ENCODE results near the gene CKAP2L. TPM values are rescaled to one million over a fixed set of nuclear protein-coding genes. Genes with fewer than 3 reads are reported as not detected.

CKAP2L gene
- total and polyA plus RNA-seq, 2 experiments from 2014 or later, result 6.6 to 10.9 TPM

GRCh38 chr2:112790305-112790704, 25.9 kb upstream of the CKAP2L start:
- H3K36me3 ChIP-seq (ENCODE audit: low read depth), result no peaks in the 10 kb centered on the region
- H3K4me1 ChIP-seq (ENCODE audit: insufficient read depth), result peaks cover 17% of the 10 kb centered on the region
- H3K4me3 ChIP-seq, result no peak overlapping the region
- H3K4me2 ChIP-seq (ENCODE audit: unreplicated experiment), result no peak overlapping the region
- no peak overlapping the region for H2AFZ ChIP-seq
- WGBS, 2 experiments (ENCODE audit: low coverage in 1 of 2, low lambda C conversion rate in 2 of 2, missing lambda C conversion rate in 2 of 2), result 76 to 78% methylated on average over 5 of the region's 5 CpGs
- H3K9me3 ChIP-seq (ENCODE audit: low read depth), result no peaks in the 10 kb centered on the region
- no peak for DNase-seq
- H4K20me1 ChIP-seq (ENCODE audit: insufficient read depth), result no peaks in the 10 kb centered on the region
- H3K79me2 ChIP-seq (ENCODE audit: insufficient read depth), result no peaks in the 10 kb centered on the region
- peaks cover 21% of the 10 kb centered on the region for H3F3A ChIP-seq (ENCODE audit: insufficient read depth)
- H3K9me2 ChIP-seq (ENCODE audit: insufficient read depth), result no peaks in the 10 kb centered on the region; the same call in 1 of the 2 replicates
- TF ChIP-seq EZH2 (IDR thresholded peaks at IDR 0.05; ENCODE audit: insufficient read depth, poor library complexity, severe bottlenecking), result no peak
- TF ChIP-seq EZH2phosphoT487 (IDR thresholded peaks at IDR 0.05; ENCODE audit: insufficient read depth, low read depth), result no peak
- in situ Hi-C loops (cut with MboI), result no loop called here
- H3K9ac ChIP-seq, result no peak overlapping the region
- H3K27ac ChIP-seq, result no peak overlapping the region
- no peaks in the 10 kb centered on the region for H3K27me3 ChIP-seq (replicated peaks; ENCODE audit: insufficient read depth)

GRCh38 chr2:112789186-112789585, 24.8 kb upstream of the CKAP2L start:
- Histone ChIP-seq H3K36me3 (ENCODE audit: low read depth) (no peaks in the 10 kb centered on the region), H3K4me3 (no peak overlapping the region), H3F3A (ENCODE audit: insufficient read depth) (peaks cover 14% of the 10 kb centered on the region), H3K4me2 (ENCODE audit: unreplicated experiment) (no peak overlapping the region), H3K27ac (no peak overlapping the region), H3K4me1 (ENCODE audit: insufficient read depth) (peaks cover 10% of the 10 kb centered on the region), H3K79me2 (ENCODE audit: insufficient read depth) (no peaks in the 10 kb centered on the region), H3K9me3 (ENCODE audit: low read depth) (no peaks in the 10 kb centered on the region), H2AFZ (no peak overlapping the region), H3K27me3 (replicated peaks; ENCODE audit: insufficient read depth) (no peaks in the 10 kb centered on the region), H3K9ac (no peak overlapping the region), H3K9me2 (ENCODE audit: insufficient read depth) (no peaks in the 10 kb centered on the region), H4K20me1 (ENCODE audit: insufficient read depth) (no peaks in the 10 kb centered on the region)
- TF ChIP-seq EZH2 (IDR thresholded peaks at IDR 0.05; ENCODE audit: insufficient read depth, poor library complexity, severe bottlenecking) (no peak), EZH2phosphoT487 (IDR thresholded peaks at IDR 0.05; ENCODE audit: insufficient read depth, low read depth) (no peak)
- 79 to 91% methylated on average over 1 of the region's 1 CpG for WGBS, 2 experiments (ENCODE audit: low coverage in 1 of 2, low lambda C conversion rate in 2 of 2, missing lambda C conversion rate in 2 of 2)
- no peak for DNase-seq
- in situ Hi-C loops (cut with MboI), result no loop called here

- TF ChIP-seq EZH2phosphoT487 (IDR thresholded peaks at IDR 0.05; ENCODE audit: insufficient read depth, low read depth) (no peak), EZH2 (IDR thresholded peaks at IDR 0.05; ENCODE audit: insufficient read depth, poor library complexity, severe bottlenecking) (no peak)
- no peak overlapping the region for H3K9ac ChIP-seq
- H3K27ac ChIP-seq, result no peak overlapping the region
- H2AFZ ChIP-seq, result no peak overlapping the region
- H3K4me3 ChIP-seq, result no peak overlapping the region
- no peaks in the 10 kb centered on the region for H3K9me2 ChIP-seq (ENCODE audit: insufficient read depth)
- no peaks in the 10 kb centered on the region for H3K36me3 ChIP-seq (ENCODE audit: low read depth)
- 54 to 65% methylated on average over 3 of the region's 3 CpGs for WGBS, 2 experiments (ENCODE audit: low coverage in 1 of 2, low lambda C conversion rate in 2 of 2, missing lambda C conversion rate in 2 of 2)
- no peak overlapping the region for H3K4me2 ChIP-seq (ENCODE audit: unreplicated experiment)
- H3F3A ChIP-seq (ENCODE audit: insufficient read depth), result peaks cover 10% of the 10 kb centered on the region
- H3K79me2 ChIP-seq (ENCODE audit: insufficient read depth), result no peaks in the 10 kb centered on the region
- no peaks in the 10 kb centered on the region for H3K27me3 ChIP-seq (replicated peaks; ENCODE audit: insufficient read depth)
- no peaks in the 10 kb centered on the region for H4K20me1 ChIP-seq (ENCODE audit: insufficient read depth)
- DNase-seq, result no peak
- in situ Hi-C loops (cut with MboI), result no loop called here
- no peaks in the 10 kb centered on the region for H3K9me3 ChIP-seq (ENCODE audit: low read depth)
- H3K4me1 ChIP-seq (ENCODE audit: insufficient read depth), result peaks cover 9% of the 10 kb centered on the region
Observed at GRCh38 chr2:112788653-112789052, 24.2 kb upstream of the CKAP2L start.

DNA sequence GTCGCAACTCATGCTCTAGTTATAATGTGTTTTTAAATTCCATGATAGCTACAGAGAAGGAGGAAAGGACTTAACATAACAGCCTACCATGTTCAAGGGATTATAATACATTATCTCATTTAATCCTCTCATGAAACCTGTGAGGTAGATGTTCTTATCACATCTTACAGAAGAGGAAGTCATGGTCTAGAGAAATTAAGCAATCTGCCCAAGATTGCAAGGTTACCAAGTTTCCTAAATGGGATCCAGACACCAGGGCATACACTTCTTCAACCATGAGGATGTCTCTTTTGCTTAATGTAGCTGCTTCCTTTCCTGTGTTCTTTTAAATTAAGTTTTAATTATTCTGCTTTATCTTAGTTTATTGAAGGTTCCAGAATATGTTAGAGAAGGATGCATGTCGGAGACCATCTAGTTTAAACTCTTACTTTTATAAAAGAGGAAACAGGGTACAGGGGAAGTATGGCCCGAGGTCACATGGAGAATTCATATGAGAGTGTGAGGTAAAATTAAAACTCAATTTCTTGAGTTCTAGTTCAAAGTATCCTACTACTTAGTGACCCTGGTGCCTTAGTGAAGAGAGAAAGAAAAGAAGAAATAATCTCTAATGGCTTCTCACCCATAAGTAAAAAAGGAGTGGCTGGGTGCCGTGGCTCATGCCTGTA, 23.5 kb upstream of the CKAP2L start:
- Histone ChIP-seq H3K4me1 (ENCODE audit: insufficient read depth) (peaks cover 6% of the 10 kb centered on the region; the same call in 1 of the 2 replicates), H4K20me1 (ENCODE audit: insufficient read depth) (no peaks in the 10 kb centered on the region), H2AFZ (no peak overlapping the region), H3K4me3 (no peak overlapping the region), H3K79me2 (ENCODE audit: insufficient read depth) (no peaks in the 10 kb centered on the region), H3K27ac (no peak overlapping the region), H3K36me3 (ENCODE audit: low read depth) (no peaks in the 10 kb centered on the region), H3K27me3 (replicated peaks; ENCODE audit: insufficient read depth) (no peaks in the 10 kb centered on the region), H3K9me2 (ENCODE audit: insufficient read depth) (no peaks in the 10 kb centered on the region), H3K4me2 (ENCODE audit: unreplicated experiment) (no peak overlapping the region), H3F3A (ENCODE audit: insufficient read depth) (peaks cover 2% of the 10 kb centered on the region), H3K9me3 (ENCODE audit: low read depth) (no peaks in the 10 kb centered on the region), H3K9ac (no peak overlapping the region)
- in situ Hi-C loops (cut with MboI), result no loop called here
- TF ChIP-seq EZH2 (IDR thresholded peaks at IDR 0.05; ENCODE audit: insufficient read depth, poor library complexity, severe bottlenecking), result no peak
- TF ChIP-seq EZH2phosphoT487 (IDR thresholded peaks at IDR 0.05; ENCODE audit: insufficient read depth, low read depth), result no peak
- no peak for DNase-seq
- WGBS, 2 experiments (ENCODE audit: low coverage in 1 of 2, low lambda C conversion rate in 2 of 2, missing lambda C conversion rate in 2 of 2), result 73% methylated on average over 4 of the region's 4 CpGs

All from GM23248 (cell line).